Adipocyte (in vitro differentiated cells): Measurements from ENCODE around the gene XCR1.
"Not testable (repeated sequence)": the region's sequence is repeated elsewhere in the genome, so short reads cannot be mapped to it uniquely, and the experiment has no call there.

Experiments
- DNase-seq: peaks from one replicate; pipeline ENCODE4 v3.0.0-alpha.2; 2015; ENCODE audit warnings: low read depth
- H3K27me3 ChIP-seq: replicated peaks from 2 replicates; pipeline ENCODE4 v1.7.0; 2013; ENCODE audit warnings: mild to moderate bottlenecking, low read length, moderate library complexity; ENCODE audit not compliant: control insufficient read depth, insufficient read depth
- H3K36me3 ChIP-seq: 2 replicates; pipeline ENCODE4 v1.7.0; 2013; ENCODE audit warnings: low read length, mild to moderate bottlenecking, moderate library complexity; ENCODE audit not compliant: control insufficient read depth, insufficient read depth, severe bottlenecking
- H3K4me1 ChIP-seq: 2 replicates; pipeline ENCODE4 v1.7.0; 2013; ENCODE audit warnings: mild to moderate bottlenecking, low read length, moderate library complexity; ENCODE audit not compliant: control insufficient read depth, insufficient read depth
- H3K4me3 ChIP-seq: 2 replicates; pipeline ENCODE4 v1.7.0; 2013; ENCODE audit warnings: mild to moderate bottlenecking, low read length, moderate library complexity
- H3K9ac ChIP-seq: 2 replicates; pipeline ENCODE4 v1.7.0; 2013; ENCODE audit warnings: mild to moderate bottlenecking, low read length, moderate library complexity
- H3K9me3 ChIP-seq: 2 replicates; pipeline ENCODE4 v1.7.0; 2013; ENCODE audit warnings: mild to moderate bottlenecking, low read length, moderate library complexity; ENCODE audit not compliant: control insufficient read depth

Gene XCR1

GRCh38 chr3:46001178-46001577, 26.1 kb downstream of the XCR1 start:
- H3K4me1 ChIP-seq, result peaks cover 9% of the 10 kb centered on the region
- H3K9me3 ChIP-seq, result no peaks in the 10 kb centered on the region
- DNase-seq, result no peak
- no peak overlapping the region for H3K4me3 ChIP-seq
- no peaks in the 10 kb centered on the region for H3K27me3 ChIP-seq
- H3K9ac ChIP-seq, result no peak overlapping the region
- no peaks in the 10 kb centered on the region for H3K36me3 ChIP-seq

DNA sequence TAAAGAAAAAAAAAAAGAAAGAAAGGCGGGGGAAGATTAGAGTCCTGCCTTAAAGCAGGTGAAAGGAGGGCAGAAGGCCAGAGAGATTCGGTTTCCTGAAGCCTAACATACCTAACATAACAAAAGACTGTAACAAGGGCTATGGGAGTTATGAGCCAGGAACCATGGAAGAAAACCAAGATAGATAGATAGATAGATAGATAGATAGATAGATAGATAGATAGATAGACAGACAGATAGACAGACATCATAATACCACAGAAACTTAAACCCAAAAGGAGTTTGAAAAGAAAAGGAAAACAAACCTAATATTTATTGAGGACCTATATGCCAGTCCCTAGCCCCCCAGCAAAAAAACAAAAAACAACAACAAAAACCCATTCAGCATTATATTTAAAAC, 29.3 kb downstream of the XCR1 start:
- DNase-seq, result no peak
- Histone ChIP-seq H3K9ac (no peak overlapping the region), H3K27me3 (no peaks in the 10 kb centered on the region), H3K4me3 (no peak overlapping the region), H3K36me3 (no peaks in the 10 kb centered on the region), H3K4me1 (peaks cover 7% of the 10 kb centered on the region), H3K9me3 (no peaks in the 10 kb centered on the region)

DNA sequence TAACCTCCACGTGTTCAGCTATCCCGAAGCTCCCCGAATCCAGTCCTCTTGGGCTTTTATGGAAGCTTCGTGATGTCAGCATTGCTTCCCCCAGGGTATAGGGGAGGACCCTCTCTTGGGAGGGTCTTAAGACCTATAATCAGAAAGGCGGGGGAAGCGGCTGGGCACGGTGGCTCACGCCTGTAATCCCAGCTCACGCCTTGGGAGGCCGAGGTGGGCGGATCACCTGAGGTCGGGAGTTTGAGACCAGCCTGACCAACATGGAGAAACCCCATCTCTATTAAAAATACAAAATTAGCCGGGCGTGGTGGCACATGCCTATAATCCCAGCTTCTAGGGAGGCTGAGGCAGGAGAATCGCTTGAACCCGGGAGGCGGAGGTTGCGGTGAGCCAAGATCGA, 29.8 kb downstream of the XCR1 start:
- H3K36me3 ChIP-seq, DNase-seq, H3K4me3 ChIP-seq, H3K9me3 ChIP-seq, H3K9ac ChIP-seq, H3K27me3 ChIP-seq: not testable (repeated sequence)
- H3K4me1 ChIP-seq, result peaks cover 12% of the 10 kb centered on the region

DNA sequence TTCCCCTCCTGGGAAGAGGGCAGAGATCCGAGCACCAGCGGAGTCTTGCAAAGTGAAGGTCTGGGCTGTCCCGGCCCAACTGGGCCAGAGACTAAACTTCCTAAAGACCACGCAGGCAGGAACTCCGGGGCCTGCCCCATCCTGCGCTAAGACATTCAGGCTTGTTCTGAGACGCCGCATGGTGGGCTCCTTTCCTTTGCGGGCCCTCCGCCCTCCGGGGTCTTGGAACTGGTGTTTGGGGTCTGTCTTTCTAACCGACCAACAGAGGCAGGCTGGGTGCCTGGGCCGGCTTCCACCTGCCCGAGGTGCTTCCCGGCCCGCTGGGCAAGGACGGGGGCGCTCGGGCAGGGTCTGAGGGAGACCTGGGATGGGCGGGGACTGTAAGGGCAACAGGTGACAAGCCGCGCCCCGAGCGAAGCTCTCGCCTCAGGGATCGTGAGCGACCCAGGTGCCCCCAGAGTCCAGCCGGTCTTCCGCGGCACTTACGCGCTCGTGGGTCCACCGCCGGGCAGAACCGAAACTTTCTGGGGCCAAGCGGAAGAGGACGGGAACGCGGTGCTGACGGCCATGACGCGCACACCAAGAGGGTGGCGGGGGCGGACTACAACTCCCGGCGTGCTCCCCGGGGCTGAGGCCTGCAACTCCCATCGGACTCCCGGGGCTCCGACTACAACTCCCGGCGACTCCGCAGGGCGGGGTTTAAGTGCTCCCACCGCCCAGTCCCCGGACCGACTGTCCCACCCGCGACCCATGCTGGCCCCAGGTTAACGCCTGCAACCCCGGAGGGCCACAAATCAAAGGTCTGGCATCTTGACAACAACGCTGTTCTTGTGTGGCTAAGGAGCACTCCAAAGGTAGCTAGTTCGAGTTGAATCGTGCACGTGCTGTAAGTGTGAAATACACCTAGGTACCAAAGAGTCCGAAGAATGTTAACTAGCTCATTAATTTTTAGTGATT, 31.8 kb downstream of the XCR1 start, which contains the start of gene FYCO1:
FYCO1 (minus strand) TSS at position 589 of the 957 bp plus-strand sequence. CDS start 10,914 bp downstream, outside the sequence.
- Histone ChIP-seq H3K9me3 (no peaks in the 10 kb centered on the region), H3K4me1 (peaks cover 20% of the 10 kb centered on the region), H3K9ac (peak within 1 kb of the TSS; percentile 93), H3K4me3 (peak within 1 kb of the TSS; percentile 95), H3K27me3 (no peaks in the 10 kb centered on the region), H3K36me3 (no peaks in the 10 kb centered on the region)
- DNase-seq, result peak; percentile 97

- Histone ChIP-seq H3K4me1 (peaks cover 20% of the 10 kb centered on the region), H3K27me3 (no peaks in the 10 kb centered on the region), H3K9ac (peak overlapping the region; percentile 93), H3K4me3 (peak overlapping the region; percentile 95), H3K36me3 (no peaks in the 10 kb centered on the region), H3K9me3 (no peaks in the 10 kb centered on the region)
- no peak for DNase-seq
Measured at GRCh38 chr3:45994419-45995235, 32.7 kb downstream of the XCR1 start.

- Histone ChIP-seq H3K9ac (no peak overlapping the region), H3K27me3 (no peaks in the 10 kb centered on the region), H3K36me3 (no peaks in the 10 kb centered on the region), H3K4me3 (no peak overlapping the region), H3K9me3 (no peaks in the 10 kb centered on the region), H3K4me1 (peaks cover 30% of the 10 kb centered on the region)
- no peak for DNase-seq
Measured at GRCh38 chr3:45993421-45994027, 33.8 kb downstream of the XCR1 start.

DNA sequence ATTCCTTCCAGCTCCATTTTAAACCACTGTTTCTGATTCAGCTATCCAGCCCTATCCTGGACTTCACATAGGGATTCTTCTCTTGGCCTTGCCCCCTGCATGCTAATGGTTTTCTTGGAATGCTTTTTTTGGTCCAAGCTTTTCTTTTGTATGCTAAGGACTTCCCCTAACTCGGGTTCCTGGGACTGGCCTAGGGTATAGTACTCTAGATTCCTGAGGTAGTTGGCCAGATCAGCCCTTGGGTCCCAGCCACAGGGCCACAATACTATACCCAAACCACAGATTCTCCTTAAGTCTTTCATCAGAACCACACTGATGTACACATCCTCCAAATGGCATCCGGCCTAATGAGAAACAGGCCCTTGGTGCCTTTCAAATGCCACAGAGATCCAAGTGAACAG, 34.5 kb downstream of the XCR1 start:
- Histone ChIP-seq H3K4me3 (no peak overlapping the region), H3K36me3 (no peaks in the 10 kb centered on the region), H3K4me1 (peaks cover 37% of the 10 kb centered on the region), H3K9ac (no peak overlapping the region), H3K9me3 (no peaks in the 10 kb centered on the region), H3K27me3 (no peaks in the 10 kb centered on the region)
- DNase-seq, result peak; percentile 73

- H3K9ac ChIP-seq, result no peak overlapping the region
- H3K9me3 ChIP-seq, result no peaks in the 10 kb centered on the region
- H3K4me3 ChIP-seq, result peak overlapping the region; percentile 8
- peaks cover 43% of the 10 kb centered on the region for H3K4me1 ChIP-seq
- DNase-seq, result no peak
- no peaks in the 10 kb centered on the region for H3K36me3 ChIP-seq
- H3K27me3 ChIP-seq, result no peaks in the 10 kb centered on the region
Measured at GRCh38 chr3:45992133-45992729, 35.1 kb downstream of the XCR1 start.

DNA sequence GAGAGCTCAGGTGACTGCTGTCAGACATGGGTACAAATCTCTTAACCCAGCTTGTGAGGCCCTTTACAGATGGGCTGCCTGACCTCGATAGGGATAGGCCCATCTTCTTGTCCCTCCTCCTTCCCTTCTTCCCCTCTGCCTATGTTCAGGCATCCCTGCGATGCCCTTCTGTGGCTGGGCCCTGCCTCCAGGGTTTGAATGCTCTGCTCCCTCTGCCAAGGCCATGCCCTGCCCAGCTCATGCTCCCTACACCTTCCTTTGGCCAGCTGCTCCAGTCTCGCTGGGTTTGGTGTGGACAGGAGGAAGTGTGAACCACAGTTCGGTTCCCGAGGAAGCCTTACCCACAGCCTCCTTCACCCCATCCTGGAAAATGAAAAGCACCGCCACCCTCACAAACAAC, 35.9 kb downstream of the XCR1 start:
- DNase-seq, result no peak
- Histone ChIP-seq H3K27me3 (no peaks in the 10 kb centered on the region), H3K36me3 (no peaks in the 10 kb centered on the region), H3K9me3 (no peaks in the 10 kb centered on the region), H3K4me1 (peaks cover 51% of the 10 kb centered on the region), H3K4me3 (no peak overlapping the region), H3K9ac (no peak overlapping the region)

DNA sequence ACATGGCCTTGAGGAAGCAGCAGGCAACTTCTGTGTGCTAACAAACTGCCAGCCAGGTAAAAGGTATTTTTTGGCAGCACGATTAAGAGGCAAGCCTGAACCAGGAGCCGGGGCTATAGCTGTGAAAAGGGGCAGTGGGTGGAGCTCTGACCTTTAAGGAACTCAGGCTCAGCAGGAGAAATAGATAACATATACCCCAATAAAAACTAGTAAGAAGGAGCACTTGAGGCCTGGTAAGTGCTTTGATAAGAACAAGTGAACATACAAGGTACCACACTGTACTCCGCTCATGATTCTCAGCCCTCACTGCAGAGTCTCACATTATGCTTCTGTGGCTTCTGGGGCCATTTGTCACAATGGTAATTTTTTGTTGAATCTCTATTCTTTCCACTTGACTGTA, 37.1 kb downstream of the XCR1 start:
- Histone ChIP-seq H3K4me1 (peaks cover 59% of the 10 kb centered on the region), H3K9me3 (no peaks in the 10 kb centered on the region), H3K9ac (no peak overlapping the region), H3K27me3 (no peaks in the 10 kb centered on the region), H3K36me3 (no peaks in the 10 kb centered on the region), H3K4me3 (no peak overlapping the region)
- DNase-seq, result no peak
